ENCODE measurements around the gene MYO1F.

- TF ChIP-seq CTCF (conservative IDR thresholded peaks at IDR 0.05) (no peak), ZFX (IDR thresholded peaks at IDR 0.05) (no peak)
Observed at GRCh38 chr19:8610936-8611300, 33.7 kb upstream of the MYO1F start.

All from C4-2B (cell line).